KOPT-K1 (cell line): ENCODE results near the gene OR14C36.

Source experiments
- H3K27ac ChIP-seq: fragments of 200-600 bp; sonication (generic); 2 replicates; pipeline ENCODE4 v1.5.1; 2016; ENCODE audit warnings: antibody characterized with exemption, mild to moderate bottlenecking, low read depth, low read length; ENCODE audit not compliant: poor library complexity, severe bottlenecking
- H3K36me3 ChIP-seq: fragments of 200-600 bp; sonication (generic); 2 replicates; pipeline ENCODE4 v1.5.1; 2017; ENCODE audit warnings: antibody characterized with exemption, mild to moderate bottlenecking, low read length, moderate library complexity; ENCODE audit not compliant: insufficient read depth
- H3K9me3 ChIP-seq: fragments of 200-600 bp; sonication (generic); 2 replicates; pipeline ENCODE4 v1.5.1; 2017; ENCODE audit warnings: antibody characterized with exemption, low read length, mild to moderate bottlenecking; ENCODE audit not compliant: insufficient read depth, poor library complexity, severe bottlenecking

Gene OR14C36

GRCh38 chr1:248380854-248381253 is 32.3 kb downstream of the OR14C36 start:
- Histone ChIP-seq H3K36me3 (no peaks in the 10 kb centered on the region), H3K9me3 (no peaks in the 10 kb centered on the region)

DNA sequence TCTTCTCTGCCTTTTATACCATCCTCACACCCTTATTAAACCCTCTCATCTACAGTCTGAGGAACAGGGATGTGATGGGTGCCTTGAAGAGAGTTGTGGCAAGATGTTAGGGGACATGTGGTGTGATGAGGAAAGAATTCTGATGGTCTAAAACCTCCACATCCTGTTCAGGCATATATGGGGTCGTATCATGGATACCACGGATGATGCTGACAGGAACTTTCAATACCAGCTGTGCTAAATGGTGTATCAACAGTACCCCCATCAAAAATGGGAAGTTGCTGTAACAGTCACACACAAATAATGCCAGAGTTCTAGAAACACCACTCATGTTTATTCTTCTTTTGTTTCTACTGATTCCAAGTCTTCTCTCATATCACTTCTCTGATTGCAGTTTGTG is 39.9 kb downstream of the OR14C36 start:
- no peaks in the 10 kb centered on the region for H3K36me3 ChIP-seq
- no peak overlapping the region for H3K27ac ChIP-seq
- no peaks in the 10 kb centered on the region for H3K9me3 ChIP-seq

More at GRCh38 chr1:248380854-248381253, 32.3 kb downstream of the OR14C36 start:
- H3K27ac ChIP-seq = no peak overlapping the region

DNA sequence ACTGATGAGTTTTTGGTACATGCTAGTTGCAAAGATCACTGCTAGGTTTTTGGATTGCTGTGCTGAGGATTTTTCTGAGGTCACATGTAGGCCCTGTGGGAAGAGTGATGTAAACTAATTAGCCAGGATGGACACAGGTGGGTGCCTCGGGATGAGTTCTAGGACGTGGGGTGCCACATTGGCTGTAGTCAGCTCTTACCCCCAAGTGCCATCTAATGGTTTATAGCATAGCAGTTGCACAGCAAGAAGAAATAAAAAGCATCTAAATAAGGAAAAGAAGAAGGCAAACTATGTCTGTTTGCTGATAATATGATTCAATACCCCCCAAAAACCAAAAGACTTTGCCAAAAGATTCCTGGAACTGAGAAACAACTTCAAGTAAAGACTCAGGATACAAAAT is 44.5 kb downstream of the OR14C36 start:
- Histone ChIP-seq H3K9me3 (no peaks in the 10 kb centered on the region), H3K27ac (no peak overlapping the region), H3K36me3 (no peaks in the 10 kb centered on the region)
